ENCODE data around the gene TSC22D3. TPM values are rescaled to one million over a fixed set of nuclear protein-coding genes. Genes with fewer than 3 reads are reported as not detected.

The TSC22D3 gene
- total RNA-seq, 1 donor from 2014 or later = 107 TPM

GRCh38 chrX:107676559-107677378, 98.8 kb downstream of the TSC22D3 start:
- Mint-ChIP-seq H3K36me3 (ENCODE audit: unreplicated experiment) (no peaks in the 10 kb centered on the region), H3K9me3 (ENCODE audit: unreplicated experiment) (no peaks in the 10 kb centered on the region), H3K4me3 (ENCODE audit: unreplicated experiment) (peak overlapping the region; percentile 69), H3K4me1 (ENCODE audit: low read depth, unreplicated experiment) (peaks cover 14% of the 10 kb centered on the region), H3K27me3 (ENCODE audit: unreplicated experiment) (peaks cover 13% of the 10 kb centered on the region), H3K27ac (ENCODE audit: unreplicated experiment) (peak overlapping the region; percentile 52)
- peak; percentile 45 for DNase-seq
- TF ChIP-seq CTCF (IDR thresholded peaks at IDR 0.05; ENCODE audit: partially characterized antibody, unreplicated experiment) = no peak

- H3K9me3 Mint-ChIP-seq (ENCODE audit: unreplicated experiment) = no peaks in the 10 kb centered on the region
- H3K27me3 Mint-ChIP-seq (ENCODE audit: unreplicated experiment) = peaks cover 13% of the 10 kb centered on the region
- peak overlapping the region; percentile 93 for H3K27ac Mint-ChIP-seq (ENCODE audit: unreplicated experiment)
- no peaks in the 10 kb centered on the region for H3K36me3 Mint-ChIP-seq (ENCODE audit: unreplicated experiment)
- no peak for TF ChIP-seq CTCF (IDR thresholded peaks at IDR 0.05; ENCODE audit: partially characterized antibody, unreplicated experiment)
- H3K4me1 Mint-ChIP-seq (ENCODE audit: low read depth, unreplicated experiment) = peaks cover 14% of the 10 kb centered on the region
- peak overlapping the region; percentile 77 for H3K4me3 Mint-ChIP-seq (ENCODE audit: unreplicated experiment)
- DNase-seq = no peak
These were observed 99.6 kb downstream of the TSC22D3 start for GRCh38 chrX:107675823-107676555.

GRCh38 chrX:107675365-107675654, 100.3 kb downstream of the TSC22D3 start:
- no peak for TF ChIP-seq CTCF (IDR thresholded peaks at IDR 0.05; ENCODE audit: partially characterized antibody, unreplicated experiment)
- Mint-ChIP-seq H3K4me1 (ENCODE audit: low read depth, unreplicated experiment) (peaks cover 14% of the 10 kb centered on the region), H3K36me3 (ENCODE audit: unreplicated experiment) (no peaks in the 10 kb centered on the region), H3K4me3 (ENCODE audit: unreplicated experiment) (peak overlapping the region; percentile 77), H3K27ac (ENCODE audit: unreplicated experiment) (peak overlapping the region; percentile 93), H3K27me3 (ENCODE audit: unreplicated experiment) (peaks cover 12% of the 10 kb centered on the region), H3K9me3 (ENCODE audit: unreplicated experiment) (no peaks in the 10 kb centered on the region)
- no peak for DNase-seq

- no peaks in the 10 kb centered on the region for H3K9me3 Mint-ChIP-seq (ENCODE audit: unreplicated experiment)
- H3K36me3 Mint-ChIP-seq (ENCODE audit: unreplicated experiment) = no peaks in the 10 kb centered on the region
- peak; percentile 23 for DNase-seq
- peaks cover 9% of the 10 kb centered on the region for H3K27me3 Mint-ChIP-seq (ENCODE audit: unreplicated experiment)
- H3K4me1 Mint-ChIP-seq (ENCODE audit: low read depth, unreplicated experiment) = peaks cover 14% of the 10 kb centered on the region
- peak overlapping the region; percentile 77 for H3K4me3 Mint-ChIP-seq (ENCODE audit: unreplicated experiment)
- TF ChIP-seq CTCF (IDR thresholded peaks at IDR 0.05; ENCODE audit: partially characterized antibody, unreplicated experiment) = no peak
- H3K27ac Mint-ChIP-seq (ENCODE audit: unreplicated experiment) = peak overlapping the region; percentile 93
These were observed 100.9 kb downstream of the TSC22D3 start for GRCh38 chrX:107674480-107675364.
